ENCODE results near the gene ZNF565. TPM values are rescaled to one million over a fixed set of nuclear protein-coding genes. Genes with fewer than 3 reads are reported as not detected.
A peak's percentile ranks its signal among the peaks of the same experiment; 100 is the strongest.

Gene ZNF565
- polyA plus RNA-seq, 1 donor (not counting 4 experiments of a cell fraction or from before 2014, with no cell fraction given): 2.3 TPM

GRCh38 chr19:36252047-36252446 lies 37.6 kb upstream of the ZNF565 start:
- Histone ChIP-seq H3K4me1 (ENCODE audit: control insufficient read depth, extremely low read depth, insufficient read depth, low read length) (no peaks in the 10 kb centered on the region), H3K9me1 (ENCODE audit: control insufficient read depth, extremely low read depth, insufficient read depth, low read length) (no peaks in the 10 kb centered on the region), H3K79me2 (ENCODE audit: control insufficient read depth, insufficient read depth, low read length) (no peaks in the 10 kb centered on the region), H3K27me3 (ENCODE audit: control insufficient read depth, extremely low read depth, insufficient read depth, low read length) (no peaks in the 10 kb centered on the region), H3K36me3 (ENCODE audit: control insufficient read depth in 2 of 2, extremely low read depth in 1 of 2, insufficient read depth in 2 of 2, low read length in 2 of 2) (no peaks in the 10 kb centered on the region), H3K4me3 (ENCODE audit: control insufficient read depth in 2 of 3, extremely low read depth in 1 of 3, insufficient read depth in 2 of 3, low read depth in 1 of 3, low read length in 3 of 3) (no peak overlapping the region), H3K9ac (ENCODE audit: control insufficient read depth, extremely low read depth, insufficient read depth, low read length) (no peak overlapping the region), H4K20me1 (ENCODE audit: control insufficient read depth, extremely low read depth, insufficient read depth, low read length) (no peaks in the 10 kb centered on the region), H3K4me2 (ENCODE audit: control insufficient read depth, extremely low read depth, insufficient read depth, low read depth, low read length) (no peak overlapping the region), H2AFZ (ENCODE audit: control insufficient read depth, low read length) (no peak overlapping the region), H3K27ac (ENCODE audit: control insufficient read depth, insufficient read depth, low read length) (no peak overlapping the region), H3K9me3 (ENCODE audit: control insufficient read depth, low read depth, low read length) (no peaks in the 10 kb centered on the region)
- TF ChIP-seq EZH2 (IDR thresholded peaks at IDR 0.05; ENCODE audit: low read length) (no peak), CTCF (optimal IDR thresholded peaks at IDR 0.05 in 1 of 3, IDR thresholded peaks at IDR 0.05 in 1 of 3, conservative IDR thresholded peaks at IDR 0.05 in 1 of 3; ENCODE audit: extremely low read depth in 1 of 3, insufficient read depth in 2 of 3, low read length in 3 of 3) (no peak)
- dilution Hi-C loops (cut with MboI; ENCODE audit: extremely low pct_ligation_motif_present, low sequenced_read_pairs): no loop called here
- no peak for FAIRE-seq
- no peak for DNase-seq (ENCODE audit: low read depth, low spot score)

DNA sequence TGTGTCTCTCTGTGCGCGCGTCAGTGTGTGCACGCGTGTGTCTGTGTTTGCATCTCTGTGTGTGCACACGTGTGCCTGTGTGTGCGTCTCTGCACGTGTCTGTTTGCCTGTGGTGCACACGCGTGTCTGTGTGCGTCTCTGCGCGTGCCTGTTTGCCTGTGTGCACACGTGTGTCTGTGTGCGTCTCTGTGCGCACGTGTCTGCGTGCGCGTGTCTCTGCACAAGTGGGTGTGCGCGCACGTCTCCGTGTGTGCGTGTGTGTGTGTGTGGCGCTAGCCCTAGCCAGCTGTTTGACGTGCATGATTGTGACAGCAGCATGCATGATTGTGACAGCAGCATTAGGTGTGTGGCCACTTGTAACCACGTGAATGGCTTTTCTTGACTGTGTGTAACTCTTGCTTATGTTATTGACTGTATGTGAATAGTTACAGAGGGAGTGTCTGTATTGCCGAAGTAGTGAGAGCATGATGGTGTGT lies 31.6 kb upstream of the ZNF565 start:
- H3K9me3 ChIP-seq (ENCODE audit: control insufficient read depth, low read depth, low read length): peaks cover 10% of the 10 kb centered on the region
- H3K79me2 ChIP-seq (ENCODE audit: control insufficient read depth, insufficient read depth, low read length): no peaks in the 10 kb centered on the region
- TF ChIP-seq CTCF (optimal IDR thresholded peaks at IDR 0.05 in 1 of 3, IDR thresholded peaks at IDR 0.05 in 1 of 3, conservative IDR thresholded peaks at IDR 0.05 in 1 of 3; ENCODE audit: extremely low read depth in 1 of 3, insufficient read depth in 2 of 3, low read length in 3 of 3) (no peak), EZH2 (IDR thresholded peaks at IDR 0.05; ENCODE audit: low read length) (no peak)
- FAIRE-seq (no peak), DNase-seq (ENCODE audit: low read depth, low spot score) (no peak)
- no peaks in the 10 kb centered on the region for H3K36me3 ChIP-seq (ENCODE audit: control insufficient read depth in 2 of 2, extremely low read depth in 1 of 2, insufficient read depth in 2 of 2, low read length in 2 of 2)
- H3K27me3 ChIP-seq (ENCODE audit: control insufficient read depth, extremely low read depth, insufficient read depth, low read length): peaks cover 24% of the 10 kb centered on the region
- H3K9me1 ChIP-seq (ENCODE audit: control insufficient read depth, extremely low read depth, insufficient read depth, low read length): no peaks in the 10 kb centered on the region
- dilution Hi-C loops (cut with MboI; ENCODE audit: extremely low pct_ligation_motif_present, low sequenced_read_pairs): no loop called here
- no peaks in the 10 kb centered on the region for H4K20me1 ChIP-seq (ENCODE audit: control insufficient read depth, extremely low read depth, insufficient read depth, low read length)
- no peak overlapping the region for H3K9ac ChIP-seq (ENCODE audit: control insufficient read depth, extremely low read depth, insufficient read depth, low read length)
- no peak overlapping the region for H3K27ac ChIP-seq (ENCODE audit: control insufficient read depth, insufficient read depth, low read length)
- peak overlapping the region; percentile 58 for H2AFZ ChIP-seq (ENCODE audit: control insufficient read depth, low read length)
- peak overlapping the region; percentile 27 for H3K4me2 ChIP-seq (ENCODE audit: control insufficient read depth, extremely low read depth, insufficient read depth, low read depth, low read length)
- H3K4me1 ChIP-seq (ENCODE audit: control insufficient read depth, extremely low read depth, insufficient read depth, low read length): no peaks in the 10 kb centered on the region
- H3K4me3 ChIP-seq (ENCODE audit: control insufficient read depth in 2 of 3, extremely low read depth in 1 of 3, insufficient read depth in 2 of 3, low read depth in 1 of 3, low read length in 3 of 3): no peak overlapping the region

Data from keratinocyte (primary cell).